ENCODE results near the gene ZBED1. TPM values are rescaled to one million over a fixed set of nuclear protein-coding genes. Genes with fewer than 3 reads are reported as not detected.
A peak's percentile ranks its signal among the peaks of the same experiment; 100 is the strongest.
"Not testable (repeated sequence)": the region's sequence is repeated elsewhere in the genome, so short reads cannot be mapped to it uniquely, and the experiment has no call there.

ZBED1 gene
- total RNA-seq (2014; rRNA removed; shearing (Covaris generic); ENCODE audit: low replicate concordance): 46.5 and 56.4 TPM in 2 replicates

DNA sequence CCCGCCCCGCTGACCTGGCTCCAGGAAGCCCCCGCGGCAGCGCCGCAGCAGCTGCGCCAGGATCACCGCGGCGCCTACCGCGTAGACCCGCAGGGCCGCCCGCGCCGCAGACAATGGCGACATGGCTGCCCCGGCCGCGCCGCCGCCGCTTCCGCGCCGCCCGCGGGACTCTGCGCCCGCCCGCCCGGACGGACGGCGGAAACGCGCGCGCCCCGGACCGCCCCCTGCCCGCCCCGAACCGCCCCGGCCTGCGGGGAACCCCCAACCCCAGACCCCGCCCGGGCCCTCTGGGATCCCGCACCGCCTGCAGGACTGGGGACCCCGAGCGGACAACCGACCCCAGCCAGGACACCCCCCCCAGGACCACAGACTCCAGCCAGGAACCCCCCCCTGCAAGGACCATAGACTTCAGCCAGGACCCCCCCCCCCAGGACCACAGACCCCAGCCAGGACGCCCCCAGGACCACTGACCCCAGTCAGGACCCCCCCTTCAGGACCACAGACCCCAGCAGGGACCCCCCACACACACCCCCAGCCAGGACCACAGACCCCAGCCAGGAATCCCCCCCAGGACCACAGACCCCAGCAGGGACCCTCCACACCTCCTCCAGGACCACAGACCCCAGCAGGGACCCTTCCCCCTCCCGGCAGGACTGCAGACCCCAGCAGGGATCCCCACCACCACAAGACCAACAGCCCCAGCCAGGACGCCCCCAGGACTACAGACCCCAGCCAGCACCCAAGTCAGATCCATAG lies at the start of gene ZBED1, which contains the start of gene DHRSX:
TSS of gene ZBED1 (minus strand) at position 174 of the 756 bp plus-strand sequence. CDS start 10,257 bp downstream, outside the sequence.
TSS of gene DHRSX (minus strand) at position 174 of the 756 bp plus-strand sequence. CDS start at position 123, 51 bp downstream.
- no peak for DNase-seq (ENCODE audit: low read depth)

DNA sequence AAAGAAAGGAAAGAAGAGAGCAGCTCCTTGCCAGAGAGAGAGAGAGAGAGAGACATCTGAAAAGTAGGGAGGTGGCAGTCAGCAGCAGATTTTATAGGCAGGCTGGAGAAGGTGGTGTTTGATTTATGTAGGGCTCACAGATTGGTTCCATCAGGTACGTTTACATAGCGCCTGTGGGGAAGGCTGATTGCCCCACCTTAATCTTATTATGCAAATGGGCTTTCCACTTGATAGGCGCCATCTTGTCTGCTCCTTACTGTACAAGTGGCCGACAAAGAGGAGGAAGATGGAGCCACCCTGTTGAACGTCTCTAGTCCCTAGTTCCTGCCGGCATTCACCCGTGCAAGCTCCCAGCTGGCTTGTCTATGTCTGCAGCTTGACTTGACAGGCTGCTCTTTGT lies 49.1 kb upstream of the ZBED1 start:
- DNase-seq (ENCODE audit: low read depth): no peak
- in situ Hi-C loops (cut with HindIII; ENCODE audit: low pct_unique_long_range_greater_than_20kb, low sequenced_read_pairs): no loop called here

More for the DNA sequence above, at the start of gene ZBED1, which contains the start of gene DHRSX:
- in situ Hi-C loops (cut with HindIII; ENCODE audit: low pct_unique_long_range_greater_than_20kb, low sequenced_read_pairs): no loop called here

DNA sequence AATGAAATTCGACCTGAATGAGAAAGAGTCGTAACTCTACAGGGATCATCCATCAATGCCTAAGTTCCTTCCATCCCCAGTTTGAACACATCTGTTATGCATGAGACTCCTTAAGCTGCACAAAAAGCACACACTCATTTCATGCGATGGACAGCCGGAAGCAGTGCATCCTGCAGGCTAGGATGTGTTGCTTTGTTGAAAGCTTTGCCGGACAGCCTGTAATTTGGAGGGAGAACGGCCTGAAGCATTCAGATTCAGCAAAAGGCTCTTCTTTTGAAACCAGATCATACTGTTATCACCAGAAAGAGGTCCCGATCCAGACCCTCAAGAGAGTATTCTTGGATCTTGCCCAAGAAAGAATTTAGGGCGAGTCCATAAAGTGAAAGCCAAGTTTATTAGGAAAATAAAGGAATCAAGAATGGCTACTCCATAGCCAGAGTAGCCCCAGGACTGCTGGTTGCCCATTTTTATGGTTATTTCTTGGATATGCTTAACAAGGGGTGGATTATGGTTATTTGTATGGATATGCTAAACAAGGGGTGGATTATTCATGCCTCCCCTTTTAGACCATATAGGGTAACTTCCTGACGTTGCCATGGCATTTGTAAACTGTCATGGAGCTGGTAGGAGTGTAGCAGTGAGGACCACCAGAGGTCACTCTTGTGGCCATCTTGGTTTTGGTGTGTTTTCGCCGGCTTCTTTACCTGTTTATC lies 48.1 kb upstream of the ZBED1 start:
- DNase-seq (ENCODE audit: low read depth): no peak
- in situ Hi-C loops (cut with HindIII; ENCODE audit: low pct_unique_long_range_greater_than_20kb, low sequenced_read_pairs): no loop called here

DNA sequence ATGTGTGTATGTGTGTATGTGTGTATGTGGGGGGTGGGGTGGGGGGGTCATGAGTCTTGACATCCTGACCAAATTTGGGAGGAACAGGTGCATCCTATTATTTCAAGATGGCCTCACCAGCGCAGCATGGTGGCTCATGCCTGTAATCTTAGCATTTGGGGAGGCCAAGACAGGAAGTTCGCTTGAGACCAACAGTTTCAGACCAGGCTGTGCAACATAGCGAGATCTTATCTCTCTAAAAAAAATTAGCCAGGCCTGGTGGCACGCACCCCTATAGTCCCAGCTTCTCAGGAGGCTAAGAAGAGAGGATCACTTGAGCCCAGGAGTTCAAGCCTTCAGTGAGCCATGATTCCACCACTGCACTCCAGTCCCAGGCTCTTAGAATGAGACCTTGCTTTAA lies 47.0 kb upstream of the ZBED1 start:
- no peak for DNase-seq (ENCODE audit: low read depth)
- in situ Hi-C loops (cut with HindIII; ENCODE audit: low pct_unique_long_range_greater_than_20kb, low sequenced_read_pairs): no loop called here

DNA sequence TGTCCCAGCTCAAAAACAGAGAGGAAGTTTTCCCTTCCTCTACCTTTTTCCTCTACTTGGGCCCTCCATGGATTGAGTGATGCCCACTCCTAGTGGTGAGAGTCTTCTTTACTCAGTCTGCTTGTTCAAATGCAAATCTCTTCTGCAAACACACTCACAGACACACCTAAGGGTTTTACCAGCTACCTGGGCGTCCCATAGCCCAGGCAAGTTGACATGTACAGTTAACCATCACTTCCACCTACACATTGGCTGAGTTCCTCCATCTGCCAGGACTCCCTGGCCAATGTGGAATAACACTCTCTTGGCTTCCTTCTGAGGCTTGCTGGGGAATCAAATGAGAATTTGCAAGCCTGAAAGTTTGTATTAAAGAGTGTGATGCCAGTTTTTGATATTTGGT lies 45.7 kb upstream of the ZBED1 start:
- no peak for DNase-seq (ENCODE audit: low read depth)
- in situ Hi-C loops (cut with HindIII; ENCODE audit: low pct_unique_long_range_greater_than_20kb, low sequenced_read_pairs): no loop called here

DNA sequence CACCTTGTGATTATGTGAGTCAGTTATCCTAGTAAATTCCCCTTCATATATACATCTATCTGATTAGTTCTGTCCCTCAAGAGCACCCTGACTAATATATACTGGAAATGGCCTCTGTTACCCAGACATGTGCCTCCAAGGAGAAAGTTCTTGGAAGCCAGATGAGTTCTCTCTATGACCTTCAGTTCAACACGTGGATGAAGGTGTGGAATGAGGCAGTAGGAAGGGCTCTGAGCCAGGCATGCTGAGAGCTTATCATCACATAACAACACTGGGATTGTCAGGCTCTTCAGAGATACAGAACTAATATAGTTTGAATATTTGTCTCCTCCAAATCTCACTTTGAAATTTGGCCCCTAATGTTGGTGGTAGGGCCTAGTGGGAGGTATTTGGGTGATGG lies 44.4 kb upstream of the ZBED1 start:
- in situ Hi-C loops (cut with HindIII; ENCODE audit: low pct_unique_long_range_greater_than_20kb, low sequenced_read_pairs): no loop called here

DNA sequence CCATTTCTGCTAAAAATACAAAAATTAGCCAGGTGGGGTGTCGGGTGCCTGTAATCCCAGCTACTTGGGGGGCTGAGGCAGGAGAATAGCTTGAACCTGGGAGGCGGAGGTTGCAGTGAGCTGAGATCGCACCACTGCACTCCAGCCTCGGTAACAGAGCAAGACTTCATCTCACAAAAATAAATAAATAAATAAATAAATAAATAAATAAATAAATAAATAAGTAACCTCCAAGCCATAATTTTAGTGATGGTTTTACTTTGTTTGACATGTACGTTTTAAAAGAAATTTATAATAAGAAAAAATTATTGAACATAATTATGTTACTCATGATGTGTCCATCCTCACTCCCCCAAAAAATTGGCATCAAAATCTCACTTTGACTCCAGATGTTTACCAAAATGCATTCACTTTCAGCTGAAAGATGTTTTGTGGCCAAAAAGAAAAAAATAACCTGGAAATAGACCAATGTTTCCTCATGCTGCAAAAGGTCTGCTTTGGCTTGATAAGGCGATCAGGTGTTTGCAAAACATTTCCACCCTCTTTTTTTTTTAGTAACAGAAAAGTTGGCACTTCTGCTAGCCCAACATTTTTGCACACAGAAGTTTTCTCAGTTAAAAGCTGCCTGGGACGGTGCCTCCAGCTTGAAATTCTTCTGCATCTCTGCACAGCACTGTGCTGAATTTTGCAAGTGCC lies 42.2 kb upstream of the ZBED1 start:
- no peak for DNase-seq (ENCODE audit: low read depth)
- in situ Hi-C loops (cut with HindIII; ENCODE audit: low pct_unique_long_range_greater_than_20kb, low sequenced_read_pairs): no loop called here

More for the DNA sequence above, 44.4 kb upstream of the ZBED1 start:
- no peak for DNase-seq (ENCODE audit: low read depth)

DNA sequence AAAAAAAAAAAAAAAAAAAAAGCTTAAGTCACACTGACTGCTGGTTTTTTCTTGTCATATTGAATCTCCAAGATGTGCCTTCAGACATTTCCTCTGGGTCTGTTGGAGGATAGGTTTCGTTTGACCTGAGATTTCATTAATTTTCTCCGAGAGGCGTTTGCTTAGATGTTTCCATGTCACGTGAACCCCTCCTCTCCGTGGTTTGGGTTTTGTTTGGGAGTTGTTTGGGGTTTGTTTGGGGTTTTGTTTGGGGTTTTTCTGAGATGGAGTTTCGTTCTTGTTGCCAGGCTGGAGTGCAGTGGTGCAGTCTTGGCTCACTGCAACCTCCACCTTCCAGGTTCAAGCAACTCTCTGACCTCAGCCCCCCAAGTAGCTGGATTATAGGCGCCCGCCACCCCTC lies 40.8 kb upstream of the ZBED1 start:
- in situ Hi-C loops (cut with HindIII; ENCODE audit: low pct_unique_long_range_greater_than_20kb, low sequenced_read_pairs): no loop called here
- peak; percentile 28 for DNase-seq (ENCODE audit: low read depth)

DNA sequence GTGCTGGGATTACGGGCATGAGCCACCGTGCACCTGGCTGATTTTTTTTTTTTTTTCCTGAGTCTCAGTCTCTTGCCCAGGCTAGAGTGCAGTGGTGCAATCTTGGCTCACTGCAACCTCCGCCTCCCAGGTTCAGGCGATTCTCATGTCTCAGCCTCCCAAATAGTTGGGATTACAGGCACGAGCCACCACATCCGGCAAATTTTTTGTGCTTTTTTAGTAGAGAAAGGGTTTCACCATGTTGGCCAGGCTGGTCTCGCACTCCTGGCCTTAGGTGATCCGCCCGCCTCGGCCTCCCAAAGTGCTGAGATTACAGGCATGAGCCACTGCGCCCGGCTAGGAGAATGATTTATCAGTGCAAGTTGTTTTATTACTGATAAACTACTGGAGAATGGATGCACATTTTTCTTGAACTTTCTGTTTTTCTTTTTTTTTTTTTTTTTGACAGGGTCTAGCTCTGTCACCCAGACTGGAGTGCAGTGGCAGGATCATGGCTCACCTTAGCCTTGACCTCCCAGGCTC lies 39.7 kb upstream of the ZBED1 start:
- DNase-seq (ENCODE audit: low read depth): peak; percentile 58
- in situ Hi-C loops (cut with HindIII; ENCODE audit: low pct_unique_long_range_greater_than_20kb, low sequenced_read_pairs): no loop called here

DNA sequence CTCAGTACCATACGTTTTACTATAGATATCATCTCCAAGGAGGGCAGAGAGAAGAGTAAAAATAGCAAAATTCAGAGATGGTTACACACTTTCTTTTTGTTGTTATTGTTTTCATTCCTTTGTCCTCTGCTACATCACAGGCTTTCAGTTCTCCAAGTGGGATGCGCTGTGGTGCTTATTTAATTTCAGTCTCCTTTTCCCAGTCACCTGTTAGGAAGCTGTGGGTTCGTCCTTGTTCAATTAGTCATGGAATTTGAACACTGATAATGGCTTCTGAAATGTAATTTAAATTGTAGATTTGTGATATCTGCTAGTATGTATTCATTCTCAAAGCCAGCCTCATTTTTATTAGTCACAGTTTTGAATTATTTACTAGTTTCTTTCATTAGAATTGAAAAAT lies 38.8 kb upstream of the ZBED1 start:
- in situ Hi-C loops (cut with HindIII; ENCODE audit: low pct_unique_long_range_greater_than_20kb, low sequenced_read_pairs): no loop called here
- no peak for DNase-seq (ENCODE audit: low read depth)

DNA sequence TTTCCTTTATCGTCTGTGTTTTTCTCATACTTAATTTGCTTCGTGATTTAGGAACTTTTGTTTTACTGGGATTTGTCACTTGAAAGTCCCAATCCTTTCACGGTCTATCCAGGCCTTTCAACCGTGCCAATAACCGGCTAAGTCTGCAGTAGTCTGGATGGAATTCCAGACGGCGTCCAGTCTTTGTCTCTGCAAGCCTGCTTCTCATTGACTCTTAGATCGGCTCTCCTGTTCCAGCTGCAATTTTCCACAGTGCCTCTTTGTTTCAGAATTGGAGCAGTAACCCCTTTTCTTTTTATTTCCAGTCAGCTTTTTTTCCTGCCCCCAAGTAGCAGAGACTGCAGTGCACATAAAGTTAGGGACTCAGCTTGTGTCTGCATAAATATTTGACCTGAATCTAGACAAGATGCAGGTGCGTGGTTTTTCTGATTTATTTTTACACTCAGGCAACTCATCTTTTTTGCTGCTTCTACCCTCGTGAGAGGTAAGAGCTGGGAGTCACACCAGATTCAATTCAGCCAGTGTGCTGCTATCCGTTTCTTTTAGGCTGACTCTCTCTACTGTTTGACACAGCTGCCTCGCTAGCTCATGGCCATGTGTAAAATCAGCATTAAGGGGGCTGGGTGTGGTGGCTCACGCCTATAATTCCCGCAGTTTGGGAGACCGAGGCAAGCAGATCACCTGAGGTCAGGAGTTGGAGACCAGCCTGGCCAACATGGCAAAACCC lies 37.4 kb upstream of the ZBED1 start:
- in situ Hi-C loops (cut with HindIII; ENCODE audit: low pct_unique_long_range_greater_than_20kb, low sequenced_read_pairs): no loop called here
- DNase-seq (ENCODE audit: low read depth): no peak

DNA sequence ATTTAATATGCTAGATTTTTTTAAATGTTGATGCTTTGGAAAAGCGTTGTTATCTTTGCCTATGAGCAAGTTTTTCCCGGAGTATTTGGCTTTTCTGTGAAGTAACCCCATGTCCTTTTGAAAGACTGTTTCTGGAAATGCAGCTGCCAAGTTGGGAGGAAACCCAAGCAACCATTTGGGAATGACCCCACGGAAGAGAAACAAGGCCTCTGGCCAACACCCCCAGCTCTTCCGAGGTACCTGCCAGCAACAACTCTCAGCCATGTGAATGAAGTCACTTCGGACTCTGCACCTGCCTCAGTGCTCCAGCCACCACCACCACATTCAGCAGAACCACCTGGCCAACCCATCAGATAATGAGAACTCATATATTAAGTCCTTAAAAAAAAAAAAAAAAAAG lies 36.2 kb upstream of the ZBED1 start:
- DNase-seq (ENCODE audit: low read depth): no peak
- in situ Hi-C loops (cut with HindIII; ENCODE audit: low pct_unique_long_range_greater_than_20kb, low sequenced_read_pairs): no loop called here

DNA sequence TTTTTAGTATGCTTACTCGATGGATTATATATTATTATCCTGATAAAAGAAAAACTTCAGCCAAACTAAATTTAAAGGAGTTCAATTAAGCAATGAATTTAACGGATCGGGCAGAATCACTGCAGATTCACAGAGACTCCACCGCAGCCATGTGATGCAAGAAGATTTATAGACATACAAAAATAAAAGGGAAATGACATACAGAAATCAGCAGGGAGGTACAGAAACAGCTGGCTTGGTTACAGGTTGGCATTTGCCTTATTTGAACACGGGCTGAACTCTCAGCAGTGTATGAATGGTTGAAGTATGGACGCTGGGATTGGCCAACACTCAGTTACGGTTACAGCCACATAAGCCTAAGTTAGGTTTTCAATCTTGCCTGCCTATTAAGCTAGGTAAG lies 35.4 kb upstream of the ZBED1 start:
- no peak for DNase-seq (ENCODE audit: low read depth)
- in situ Hi-C loops (cut with HindIII; ENCODE audit: low pct_unique_long_range_greater_than_20kb, low sequenced_read_pairs): no loop called here

DNA sequence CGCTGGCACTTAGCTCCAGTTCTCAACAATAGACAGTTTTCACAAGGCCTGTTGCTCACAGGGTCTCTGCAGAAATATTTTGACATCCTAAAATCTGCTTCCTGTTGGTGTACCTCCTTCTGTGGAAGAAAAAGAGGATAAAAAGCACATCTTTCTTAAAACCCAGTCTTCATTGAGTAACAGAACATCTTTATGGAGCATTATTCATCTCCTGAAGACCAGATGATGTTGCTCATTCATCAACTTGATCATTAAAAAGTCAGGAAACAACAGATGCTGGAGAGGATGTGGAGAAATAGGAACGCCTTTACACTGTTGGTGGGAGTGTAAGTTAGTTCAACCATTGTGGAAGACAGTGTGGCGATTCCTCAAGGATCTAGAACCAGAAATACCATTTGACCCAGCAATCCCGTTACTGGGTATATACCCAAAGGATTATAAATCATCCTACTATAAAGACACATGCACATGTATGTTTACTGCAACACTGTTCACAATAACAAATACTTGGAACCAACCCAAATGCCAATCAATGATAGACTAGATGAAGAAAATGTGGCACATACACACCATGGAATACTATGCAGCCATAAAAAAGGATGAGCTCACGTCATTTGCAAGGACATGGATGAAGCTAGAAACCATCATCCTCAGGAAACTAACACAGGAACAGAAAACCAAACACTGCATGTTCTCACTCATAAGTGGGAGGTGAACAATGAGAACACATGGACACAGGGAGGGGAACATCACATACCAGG lies 33.7 kb upstream of the ZBED1 start:
- in situ Hi-C loops (cut with HindIII; ENCODE audit: low pct_unique_long_range_greater_than_20kb, low sequenced_read_pairs); DNase-seq (ENCODE audit: low read depth): not testable (repeated sequence)

DNA sequence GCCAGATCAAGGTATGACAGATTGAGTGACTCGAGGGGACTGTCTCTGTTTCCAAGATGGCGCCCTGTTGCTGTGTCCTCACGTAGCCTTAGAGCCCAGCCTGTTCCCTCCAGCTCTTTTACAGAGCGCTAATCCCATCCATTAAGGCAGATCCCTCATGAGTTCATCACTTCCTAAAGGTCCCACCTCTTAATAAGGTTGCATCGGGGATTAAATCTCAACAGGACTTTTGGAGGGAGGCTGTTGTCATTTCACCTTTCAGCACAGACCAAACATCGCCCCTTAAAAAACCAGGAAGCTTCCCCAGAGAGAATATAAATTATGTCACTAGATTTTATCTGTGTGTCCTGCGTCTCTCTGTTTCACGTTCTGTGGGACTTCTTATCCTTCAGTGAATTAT lies 32.6 kb upstream of the ZBED1 start:
- in situ Hi-C loops (cut with HindIII; ENCODE audit: low pct_unique_long_range_greater_than_20kb, low sequenced_read_pairs): no loop called here
- no peak for DNase-seq (ENCODE audit: low read depth)

DNA sequence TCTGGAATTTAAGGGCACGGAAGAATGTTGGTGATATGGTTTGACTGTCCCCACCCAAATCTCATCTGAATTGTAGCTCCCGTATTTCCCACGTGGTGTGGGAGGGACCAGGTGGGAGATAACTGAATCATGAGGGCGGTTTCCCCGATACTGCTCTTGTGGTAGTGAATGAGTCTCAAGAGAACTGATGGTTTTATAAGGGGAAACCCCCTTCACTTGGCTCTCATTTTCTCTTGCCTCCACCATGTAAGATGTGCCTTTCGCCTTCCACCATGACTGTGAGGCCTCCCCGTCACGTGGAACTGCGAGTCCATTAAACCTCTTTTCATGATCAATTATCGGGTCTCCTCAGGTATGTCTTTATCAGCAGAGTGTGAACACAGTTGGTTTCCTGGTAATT lies 25.6 kb upstream of the ZBED1 start:
- DNase-seq (ENCODE audit: low read depth): no peak
- in situ Hi-C loops (cut with HindIII; ENCODE audit: low pct_unique_long_range_greater_than_20kb, low sequenced_read_pairs): no loop called here

DNA sequence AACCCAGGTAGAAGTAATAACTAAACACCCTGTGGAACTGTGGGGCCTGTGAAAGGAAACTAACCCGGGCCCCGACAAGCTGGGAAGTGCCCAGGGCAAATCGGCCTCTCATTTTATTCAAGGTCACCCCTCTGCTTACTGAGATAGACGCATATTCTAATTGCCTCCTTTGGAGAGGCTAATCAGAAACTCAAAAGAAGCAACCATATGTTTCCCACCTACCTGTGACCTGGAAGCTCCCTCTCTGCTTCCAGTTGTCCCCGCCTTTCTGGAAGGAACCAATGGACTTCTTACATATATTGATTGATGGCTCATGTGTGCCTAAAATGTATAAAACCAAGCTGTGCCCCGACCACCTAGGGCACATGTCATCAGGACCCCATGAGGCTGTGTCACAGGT lies 23.1 kb upstream of the ZBED1 start:
- in situ Hi-C loops (cut with HindIII; ENCODE audit: low pct_unique_long_range_greater_than_20kb, low sequenced_read_pairs): no loop called here
- no peak for DNase-seq (ENCODE audit: low read depth)
